Activated CD4-positive, alpha-beta memory T cell treated with anti-CD3 and anti-CD28 coated beads, Interleukin-2, amount 10 ng/mL, durations not matched to agents 7 days and 5 days (primary cell): ENCODE data around the gene ARHGEF40. TPM values are rescaled to one million over a fixed set of nuclear protein-coding genes. Genes with fewer than 3 reads are reported as not detected.
"Not testable (repeated sequence)": the region's sequence is repeated elsewhere in the genome, so short reads cannot be mapped to it uniquely, and the experiment has no call there.

Experiments used
- CTCF ChIA-PET: fragments of 350-600 bp; sonication (Branson Sonifier 250); formaldehyde crosslinking; loops from one replicate; lab custom pipeline; 2021; ENCODE audit warnings: antibody characterized with exemption, inconsistent platforms; lab: Charles Lee
- POLR2A ChIA-PET: fragments of 350-600 bp; sonication (Branson Sonifier 250); formaldehyde crosslinking; loops from one replicate; lab custom pipeline; 2021; ENCODE audit warnings: antibody characterized with exemption; lab: Charles Lee
- DNase-seq: peaks from one replicate; pipeline ENCODE4 v3.0.0-alpha.2; 2020
- H3K27ac Mint-ChIP-seq: one replicate; pipeline ENCODE4 v1.8.0; 2021; ENCODE audit warnings: mild to moderate bottlenecking, mixed read lengths
- H3K27me3 Mint-ChIP-seq: one replicate; pipeline ENCODE4 v1.8.0; 2021; ENCODE audit warnings: mixed read lengths
- H3K36me3 Mint-ChIP-seq: one replicate; pipeline ENCODE4 v1.8.0; 2021; ENCODE audit warnings: low read depth, mixed read lengths
- H3K4me1 Mint-ChIP-seq: one replicate; pipeline ENCODE4 v1.8.0; 2021; ENCODE audit warnings: mixed read lengths
- H3K4me3 Mint-ChIP-seq: one replicate; pipeline ENCODE4 v1.8.0; 2021; ENCODE audit warnings: mild to moderate bottlenecking, mixed read lengths
- H3K9me3 Mint-ChIP-seq: one replicate; pipeline ENCODE4 v1.8.0; 2021; ENCODE audit warnings: mixed read lengths
- total RNA-seq, 2 experiments: library from RNA; stranded (reverse); gene quantifications; one replicate each; pipeline ENCODE4 v1.2.3, GENCODE V29; 2021

Gene ARHGEF40
- total RNA-seq, 2 experiments from 2014 or later = 0.18 to 0.28 TPM

DNA sequence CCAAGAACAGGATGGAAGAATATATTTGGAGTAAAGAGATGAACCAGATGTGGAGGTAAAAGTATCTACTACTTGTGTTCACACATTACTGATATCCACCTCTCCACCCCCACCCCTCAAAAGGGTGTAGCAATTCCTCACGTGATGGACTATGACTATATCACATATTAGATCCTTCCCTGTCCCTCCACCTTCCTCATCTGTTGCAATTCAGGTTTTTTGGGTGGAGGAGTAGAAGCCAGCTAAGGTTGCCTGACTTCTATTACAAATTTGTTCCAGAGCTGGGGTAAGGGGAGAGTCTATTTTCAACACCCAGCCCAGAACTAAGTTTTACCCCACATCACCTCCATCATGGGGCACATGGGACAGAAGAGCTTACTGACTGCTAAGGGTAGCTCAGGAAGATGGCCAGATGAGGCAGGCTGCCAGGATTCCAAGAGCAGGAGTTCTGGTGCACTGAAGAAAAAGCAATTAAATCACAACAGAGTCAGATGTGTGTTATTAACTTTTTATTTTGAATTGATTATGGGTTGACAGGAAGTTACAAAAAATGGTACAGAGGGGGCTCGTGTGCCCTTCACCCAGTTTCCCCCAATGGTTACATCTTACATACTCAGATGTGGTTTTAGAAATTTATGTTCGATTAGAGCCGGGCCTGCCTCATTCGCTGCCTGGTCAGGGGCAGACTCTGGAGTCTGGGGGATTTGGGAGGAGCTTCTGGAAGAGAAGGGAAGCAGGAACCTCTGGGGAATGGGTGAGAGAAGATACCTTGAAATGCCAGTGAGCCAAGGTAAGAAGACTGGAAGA lies 37.6 kb upstream of the ARHGEF40 start:
- peaks cover 3% of the 10 kb centered on the region for H3K27me3 Mint-ChIP-seq
- no peak for DNase-seq
- no peak overlapping the region for H3K27ac Mint-ChIP-seq
- ChIA-PET CTCF (interaction anchor here (0.5 to 3.4 kb wide), 4 partner anchors 18 to 353 kb away, joined by 3 to 19 read pairs (median 3); no protein-coding TSS in a partner anchor), POLR2A (interaction anchor here (1.3 kb wide), 1 partner anchor 18 kb away, joined by 4 read pairs; no protein-coding TSS in a partner anchor)
- no peaks in the 10 kb centered on the region for H3K4me1 Mint-ChIP-seq
- H3K9me3 Mint-ChIP-seq = no peaks in the 10 kb centered on the region
- H3K36me3 Mint-ChIP-seq = no peaks in the 10 kb centered on the region
- H3K4me3 Mint-ChIP-seq = no peak overlapping the region

DNA sequence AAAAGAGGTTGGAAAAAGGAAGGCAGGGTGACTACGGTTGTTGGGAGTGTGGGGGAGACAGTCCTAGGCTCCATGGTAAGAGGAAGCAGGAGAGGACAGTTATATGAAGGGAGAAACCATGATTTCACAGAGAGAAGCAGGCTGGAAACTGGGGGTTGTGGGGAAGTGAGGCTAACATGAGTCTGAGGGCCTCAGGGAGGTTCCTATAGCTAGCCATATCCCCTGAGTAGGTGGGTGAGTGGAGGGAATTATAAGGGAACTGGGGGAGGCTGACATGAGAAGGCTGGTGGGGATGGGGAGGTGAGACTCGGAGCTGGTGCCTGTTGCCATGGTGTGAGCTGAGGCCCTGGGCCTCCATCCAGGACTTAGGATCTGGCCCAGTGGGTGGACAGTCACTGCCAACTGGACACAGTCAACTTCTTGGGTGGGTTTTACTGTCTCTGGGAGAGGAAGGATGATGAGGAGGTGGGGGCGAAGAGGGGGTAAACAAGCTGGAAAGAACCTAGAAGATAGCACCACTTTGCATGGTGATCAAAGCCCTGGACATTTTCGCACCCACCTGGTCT lies 36.9 kb upstream of the ARHGEF40 start:
- POLR2A ChIA-PET = interaction anchor here (0.9 kb wide), 1 partner anchor 18 kb away, joined by 4 read pairs; no protein-coding TSS in a partner anchor
- no peak overlapping the region for H3K27ac Mint-ChIP-seq
- no peak overlapping the region for H3K4me3 Mint-ChIP-seq

DNA sequence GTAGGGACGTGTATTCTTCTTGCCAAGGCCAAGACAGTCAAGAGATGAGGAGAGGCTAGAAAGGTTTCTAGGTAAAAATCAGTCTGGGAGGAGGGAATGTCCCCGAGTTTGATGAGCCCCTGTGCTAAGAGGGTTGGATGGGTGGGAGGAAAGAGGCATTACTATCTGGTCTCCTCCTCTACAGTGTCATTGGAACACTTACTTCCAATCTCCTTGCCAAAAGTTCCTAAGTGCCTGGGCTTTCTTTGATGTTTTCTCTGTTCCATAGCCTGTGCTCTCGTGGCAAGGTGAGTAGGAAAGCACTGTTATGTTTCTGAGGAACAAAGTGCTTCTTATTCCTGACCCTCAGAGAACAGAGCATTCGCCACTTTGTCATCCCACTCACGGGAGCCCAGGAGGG lies 35.4 kb upstream of the ARHGEF40 start, which contains the start of gene RNASE13:
TSS of gene RNASE13 (minus strand) at position 101 of the 400 bp plus-strand sequence. CDS start 519 bp downstream, outside the sequence.
- DNase-seq = no peak
- POLR2A ChIA-PET = no interaction called here
- peaks cover 3% of the 10 kb centered on the region for H3K27me3 Mint-ChIP-seq
- no peak within 1 kb of the TSS for H3K4me3 Mint-ChIP-seq
- H3K9me3 Mint-ChIP-seq = no peaks in the 10 kb centered on the region
- CTCF ChIA-PET = interaction anchor here (1.0 to 3.4 kb wide), 2 partner anchors 20 to 30 kb away, joined by 4 to 19 read pairs; no protein-coding TSS in a partner anchor
- H3K27ac Mint-ChIP-seq = no peak within 1 kb of the TSS
- H3K36me3 Mint-ChIP-seq = no peaks in the 10 kb centered on the region
- no peaks in the 10 kb centered on the region for H3K4me1 Mint-ChIP-seq

More for the DNA sequence above, 36.9 kb upstream of the ARHGEF40 start:
- Mint-ChIP-seq H3K36me3 (no peaks in the 10 kb centered on the region), H3K4me1 (no peaks in the 10 kb centered on the region), H3K27me3 (peaks cover 3% of the 10 kb centered on the region), H3K9me3 (no peaks in the 10 kb centered on the region)
- no peak for DNase-seq
- CTCF ChIA-PET = interaction anchor here (0.5 to 3.4 kb wide), 3 partner anchors 19 to 92 kb away, joined by 3 to 19 read pairs (median 3); no protein-coding TSS in a partner anchor

DNA sequence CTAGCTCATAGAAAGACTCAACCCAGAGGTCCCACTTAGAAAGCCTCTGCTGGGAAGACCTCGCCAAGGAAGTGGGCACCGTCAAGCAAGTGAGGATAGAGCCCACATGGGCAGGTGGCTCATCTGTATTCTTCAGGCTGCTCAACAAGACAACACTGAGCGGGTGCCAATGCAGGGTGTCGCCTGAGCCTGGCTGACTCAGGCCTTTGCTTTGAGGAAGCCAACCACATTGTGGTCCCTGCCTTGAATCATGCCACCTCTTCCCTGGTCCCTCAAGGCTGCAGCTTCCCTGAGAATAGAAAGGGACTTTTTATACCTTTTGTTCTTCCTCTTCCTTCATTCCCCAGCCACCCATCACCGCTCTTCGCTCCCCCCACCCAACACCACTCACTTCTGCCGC lies 33.4 kb upstream of the ARHGEF40 start:
- Mint-ChIP-seq H3K9me3 (no peaks in the 10 kb centered on the region), H3K27me3 (peaks cover under 1% of the 10 kb centered on the region), H3K36me3 (no peaks in the 10 kb centered on the region), H3K27ac (no peak overlapping the region), H3K4me3 (no peak overlapping the region), H3K4me1 (no peaks in the 10 kb centered on the region)
- ChIA-PET CTCF (interaction anchor here (2.1 kb wide), 1 partner anchor 22 kb away, joined by 10 read pairs; no protein-coding TSS in a partner anchor), POLR2A (interaction anchor here (1.2 kb wide), 1 partner anchor 22 kb away, joined by 3 read pairs; no protein-coding TSS in a partner anchor)
- DNase-seq = no peak

DNA sequence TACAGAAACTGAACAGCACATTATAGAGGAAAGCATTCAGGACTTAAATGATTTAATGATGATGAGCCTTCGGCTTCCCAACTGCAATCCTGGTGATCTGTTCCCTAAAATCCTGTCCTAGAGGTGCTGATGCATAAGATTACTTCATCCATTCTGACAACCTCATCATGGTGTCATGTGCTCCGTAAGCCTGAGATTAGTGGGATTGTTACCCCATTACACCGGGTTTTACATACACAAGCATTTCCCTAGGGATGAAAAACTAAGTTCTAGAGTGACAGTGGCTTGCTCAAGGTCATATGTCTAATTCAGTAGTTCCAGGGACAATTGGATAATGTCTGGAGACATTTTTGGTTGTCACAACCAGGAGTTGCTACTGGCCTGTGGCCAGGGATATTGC lies 32.9 kb upstream of the ARHGEF40 start:
- H3K27me3 Mint-ChIP-seq = no peaks in the 10 kb centered on the region
- H3K9me3 Mint-ChIP-seq = no peaks in the 10 kb centered on the region
- no peaks in the 10 kb centered on the region for H3K4me1 Mint-ChIP-seq
- no peaks in the 10 kb centered on the region for H3K36me3 Mint-ChIP-seq
- POLR2A ChIA-PET = no interaction called here
- CTCF ChIA-PET = interaction anchor here (2.1 kb wide), 1 partner anchor 22 kb away, joined by 10 read pairs; no protein-coding TSS in a partner anchor
- no peak overlapping the region for H3K27ac Mint-ChIP-seq
- no peak overlapping the region for H3K4me3 Mint-ChIP-seq
- DNase-seq = no peak

DNA sequence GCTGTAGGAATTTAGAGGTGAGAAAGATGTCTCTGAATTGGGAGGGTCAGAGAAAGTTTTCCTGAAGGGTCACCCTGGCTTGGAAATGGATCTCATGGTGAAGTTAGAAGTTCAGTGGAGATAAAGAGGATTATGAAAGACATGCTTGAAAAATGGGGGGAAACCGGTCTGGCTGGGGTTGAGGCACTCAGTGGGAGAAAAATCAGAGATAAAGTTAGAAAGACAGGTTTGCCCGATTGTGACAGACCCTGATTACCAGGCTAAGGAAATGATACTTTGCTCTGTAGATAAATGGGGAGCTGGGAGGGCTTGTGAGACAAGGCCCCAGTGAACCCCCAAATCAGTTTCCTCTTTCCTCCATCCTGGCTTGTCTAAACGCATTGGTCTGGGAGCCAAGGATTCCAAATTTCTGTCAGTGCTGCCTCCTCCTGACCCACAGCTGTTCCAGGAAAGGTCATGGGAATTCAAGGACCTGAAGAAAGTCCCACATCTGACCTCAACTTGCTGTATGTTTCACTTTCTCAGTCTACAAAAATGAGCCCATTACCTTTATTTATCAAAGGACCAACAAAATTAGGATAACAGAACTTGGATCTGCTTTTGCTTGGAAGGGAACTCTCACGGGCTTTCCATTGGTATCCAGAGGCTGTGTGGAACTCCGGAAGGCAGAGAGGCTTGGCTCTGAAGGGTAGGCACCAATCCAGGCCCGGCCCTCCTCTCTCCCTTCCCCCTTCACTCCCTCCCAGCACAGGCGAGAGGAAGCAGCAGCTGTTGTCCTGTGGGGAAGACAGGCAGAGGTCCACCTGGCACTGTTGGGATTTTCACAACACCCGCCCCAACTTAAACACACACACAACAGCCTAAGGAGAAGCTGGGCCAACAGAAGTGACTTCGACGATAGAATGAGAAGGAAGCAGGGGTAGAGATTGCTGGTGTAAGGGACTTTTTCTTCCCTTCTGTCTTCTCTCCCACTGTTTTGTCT lies 31.4 kb upstream of the ARHGEF40 start:
- Mint-ChIP-seq H3K9me3 (no peaks in the 10 kb centered on the region), H3K36me3 (no peaks in the 10 kb centered on the region), H3K27ac (no peak overlapping the region), H3K27me3 (peaks cover 7% of the 10 kb centered on the region), H3K4me1 (no peaks in the 10 kb centered on the region), H3K4me3 (no peak overlapping the region)
- no peak for DNase-seq
- ChIA-PET CTCF (interaction anchor here (1.0 to 3.1 kb wide), 4 partner anchors 21 to 49 kb away, joined by 3 to 60 read pairs (median 5); no protein-coding TSS in a partner anchor), POLR2A (interaction anchor here (2.0 kb wide), 1 partner anchor 23 kb away, joined by 7 read pairs; no protein-coding TSS in a partner anchor)

DNA sequence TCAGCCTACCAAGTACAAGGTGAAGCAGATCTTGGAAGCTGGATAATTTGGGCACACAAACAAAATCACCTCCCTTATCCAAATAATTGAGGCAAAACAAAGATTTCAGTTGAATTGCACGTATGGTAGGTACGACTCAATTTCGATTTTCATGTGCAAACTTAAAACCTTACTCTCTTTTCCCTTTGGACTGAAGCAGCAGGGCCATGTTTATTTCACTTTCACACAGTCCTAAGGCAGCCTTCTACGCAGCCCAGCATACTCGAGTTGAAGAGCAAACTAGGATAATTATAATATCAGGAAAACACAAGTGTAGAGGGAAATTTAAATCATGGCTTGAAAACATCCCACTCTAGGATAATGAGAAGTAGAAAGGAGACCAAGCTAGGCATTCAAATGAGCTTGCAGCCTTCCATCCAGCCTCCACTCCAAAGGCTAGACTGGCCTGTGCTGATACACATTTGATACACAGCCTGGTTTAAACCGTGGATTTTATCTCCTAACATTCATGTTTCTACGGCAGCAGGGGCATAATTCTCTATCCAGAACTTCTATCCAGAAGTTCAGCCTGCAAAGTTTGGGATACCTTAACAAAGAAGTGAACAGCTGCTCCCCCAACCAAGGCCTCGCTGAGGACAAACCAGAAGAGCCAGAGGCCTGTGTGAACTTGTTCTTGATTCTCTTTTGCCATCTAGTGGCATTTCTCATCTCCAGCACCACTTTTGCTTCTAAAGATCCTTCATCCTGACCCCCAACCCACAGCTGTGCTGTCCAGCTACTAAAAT lies 30.3 kb upstream of the ARHGEF40 start:
- Mint-ChIP-seq H3K4me3 (no peak overlapping the region), H3K9me3 (no peaks in the 10 kb centered on the region), H3K27me3 (peaks cover 12% of the 10 kb centered on the region), H3K27ac (no peak overlapping the region), H3K36me3 (no peaks in the 10 kb centered on the region), H3K4me1 (peaks cover 7% of the 10 kb centered on the region)
- ChIA-PET CTCF (interaction anchor here (1.0 to 3.1 kb wide), 10 partner anchors 14 to 69 kb away, joined by 3 to 60 read pairs (median 4); no protein-coding TSS in a partner anchor), POLR2A (interaction anchor here (2.0 kb wide), 1 partner anchor 24 kb away, joined by 7 read pairs; no protein-coding TSS in a partner anchor)
- DNase-seq = no peak

DNA sequence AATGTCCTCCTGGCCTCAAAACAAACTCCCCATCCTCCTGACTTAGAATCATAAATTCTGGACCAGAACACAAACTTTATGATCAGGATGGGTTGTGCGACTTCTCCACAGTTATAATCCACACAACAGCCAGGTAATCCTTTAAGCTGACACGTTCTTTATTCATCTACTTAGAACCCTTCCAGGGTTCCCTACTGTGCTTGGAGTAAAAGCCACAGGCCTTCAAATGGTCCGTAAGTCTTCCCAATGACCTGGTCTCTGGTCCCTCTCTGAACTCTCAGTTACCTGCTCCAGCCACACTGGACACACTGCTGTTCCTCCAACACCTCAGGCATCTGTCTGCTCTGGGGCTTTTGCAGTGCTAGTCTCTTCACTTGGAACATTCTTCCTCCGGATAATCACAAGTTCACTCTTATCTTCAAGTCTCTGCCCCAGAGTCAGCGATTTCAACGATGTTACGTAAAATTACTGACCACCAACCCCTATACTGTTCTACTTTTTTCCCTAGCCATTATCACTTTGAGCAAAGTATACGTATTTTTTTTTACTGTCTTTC lies 29.7 kb upstream of the ARHGEF40 start:
- peaks cover 17% of the 10 kb centered on the region for H3K27me3 Mint-ChIP-seq
- peaks cover 7% of the 10 kb centered on the region for H3K4me1 Mint-ChIP-seq
- ChIA-PET POLR2A (interaction anchor here (2.0 kb wide), 1 partner anchor 25 kb away, joined by 7 read pairs; no protein-coding TSS in a partner anchor), CTCF (interaction anchor here (1.0 to 3.1 kb wide), 8 partner anchors 13 to 70 kb away, joined by 3 to 60 read pairs (median 4); no protein-coding TSS in a partner anchor)
- no peaks in the 10 kb centered on the region for H3K36me3 Mint-ChIP-seq
- no peak for DNase-seq
- H3K27ac Mint-ChIP-seq = no peak overlapping the region
- no peaks in the 10 kb centered on the region for H3K9me3 Mint-ChIP-seq
- no peak overlapping the region for H3K4me3 Mint-ChIP-seq

DNA sequence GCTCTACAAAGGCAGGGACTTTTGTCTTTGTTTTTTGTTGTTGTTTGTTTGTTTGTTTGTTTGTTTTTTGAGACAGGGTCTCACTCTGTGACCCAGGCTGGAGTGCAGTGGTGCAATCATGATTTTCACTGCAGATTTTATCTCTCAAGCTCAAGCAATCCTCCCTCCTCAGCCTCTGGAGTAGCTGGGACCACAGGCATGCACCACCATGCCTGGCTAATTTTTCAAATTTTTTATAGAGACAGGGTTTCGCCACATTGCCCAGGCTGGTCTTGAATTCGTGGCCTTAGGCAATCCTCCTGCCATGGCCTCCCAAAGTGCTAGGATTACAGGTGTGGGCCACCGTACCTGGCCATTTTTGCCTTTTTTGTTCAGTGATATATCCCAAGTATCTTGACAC lies 29.2 kb upstream of the ARHGEF40 start:
- DNase-seq, H3K4me3 Mint-ChIP-seq, H3K4me1 Mint-ChIP-seq, POLR2A ChIA-PET, H3K27ac Mint-ChIP-seq, H3K36me3 Mint-ChIP-seq, H3K9me3 Mint-ChIP-seq: not testable (repeated sequence)
- peaks cover 17% of the 10 kb centered on the region for H3K27me3 Mint-ChIP-seq
- CTCF ChIA-PET = interaction anchor here (1.4 to 3.1 kb wide), 4 partner anchors 26 to 70 kb away, joined by 3 to 60 read pairs (median 5); no protein-coding TSS in a partner anchor

DNA sequence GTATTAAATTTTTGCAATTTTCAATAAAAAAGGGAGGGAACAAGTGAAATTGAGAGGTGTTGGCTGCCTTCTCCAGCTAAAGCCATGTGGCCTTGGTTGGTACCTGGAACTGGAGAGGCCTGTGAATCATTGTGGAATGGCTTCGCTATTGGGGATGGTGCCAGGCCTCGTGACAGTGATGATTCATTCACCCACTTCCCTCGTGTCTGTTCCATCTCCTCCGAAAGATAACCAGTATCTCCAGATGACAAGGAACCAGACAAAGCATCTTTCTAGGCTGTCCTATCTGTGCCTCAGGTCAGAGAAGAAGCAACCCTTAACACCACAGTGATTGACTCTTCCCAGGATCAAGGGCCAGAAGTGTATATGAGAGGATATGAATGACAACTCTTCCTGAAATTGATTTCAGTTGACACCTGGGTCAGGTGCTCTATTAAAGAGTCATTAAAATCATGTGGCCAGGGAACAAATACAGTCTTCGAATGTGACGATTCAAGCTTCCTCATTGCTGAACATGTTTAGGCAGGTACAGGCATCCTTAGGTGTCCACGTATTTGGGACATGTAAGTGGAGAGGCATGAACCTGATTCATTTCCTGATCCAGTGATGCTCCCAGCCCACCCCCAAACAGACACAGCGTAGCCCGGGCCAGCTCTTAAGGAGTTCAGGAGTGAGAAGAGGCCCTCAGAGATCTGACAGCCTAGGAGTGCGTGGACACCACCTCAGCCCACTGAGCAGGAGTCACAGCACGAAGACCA lies 28.2 kb upstream of the ARHGEF40 start, which contains the start of gene RNASE7:
TSS of gene RNASE7 (plus strand) at position 687 of the 758 bp plus-strand sequence. CDS start 631 bp downstream, outside the sequence.
- Mint-ChIP-seq H3K4me1 (peaks cover 7% of the 10 kb centered on the region), H3K27me3 (peaks cover 17% of the 10 kb centered on the region), H3K27ac (no peak within 1 kb of the TSS), H3K4me3 (no peak within 1 kb of the TSS), H3K36me3 (no peaks in the 10 kb centered on the region), H3K9me3 (no peaks in the 10 kb centered on the region)
- ChIA-PET CTCF (interaction anchor here (1.4 to 3.1 kb wide), 3 partner anchors 27 to 63 kb away, joined by 3 to 60 read pairs (median 11); no protein-coding TSS in a partner anchor), POLR2A (no interaction called here)
- DNase-seq = no peak
